Liver (tissue), 3 donors: Measurements from ENCODE around the gene HIP1R.

Experiments
- CTCF ChIP-seq: fragments of 150-350 bp; IDR thresholded peaks from 2 replicates; pipeline ENCODE4 v1.5.1; 2017; ENCODE audit warnings: improper control_type of control experiment, low read depth, low read length; ENCODE audit not compliant: missing input control
- GABPA ChIP-seq, 2 donors: IDR thresholded peaks in 1 of 2; conservative IDR thresholded peaks in 1 of 2; 2 replicates each; pipeline ENCODE4 v1.6.1; 2016; ENCODE audit warnings: antibody characterized with exemption in 2 of 2, mild to moderate bottlenecking in 1 of 2, moderate library complexity in 1 of 2
- REST ChIP-seq: IDR thresholded peaks from 2 replicates; pipeline ENCODE4 v1.6.1; 2016; ENCODE audit warnings: antibody characterized with exemption, mild to moderate bottlenecking
- TAF1 ChIP-seq: conservative IDR thresholded peaks from 2 replicates; pipeline ENCODE4 v1.6.1; 2016; ENCODE audit warnings: antibody characterized with exemption, mild to moderate bottlenecking
- donor health status: healthy.
- donor health status: healthy.

- TF ChIP-seq GABPA (IDR thresholded peaks at IDR 0.05 in 1 of 2, conservative IDR thresholded peaks at IDR 0.05 in 1 of 2) (no peak), CTCF (no peak), TAF1 (no peak), REST (no peak)
These were observed 7.5 kb downstream of the HIP1R start for GRCh38 chr12:122842505-122843405.
